Measurements from ENCODE around the gene BCO1.

BCO1 gene

DNA sequence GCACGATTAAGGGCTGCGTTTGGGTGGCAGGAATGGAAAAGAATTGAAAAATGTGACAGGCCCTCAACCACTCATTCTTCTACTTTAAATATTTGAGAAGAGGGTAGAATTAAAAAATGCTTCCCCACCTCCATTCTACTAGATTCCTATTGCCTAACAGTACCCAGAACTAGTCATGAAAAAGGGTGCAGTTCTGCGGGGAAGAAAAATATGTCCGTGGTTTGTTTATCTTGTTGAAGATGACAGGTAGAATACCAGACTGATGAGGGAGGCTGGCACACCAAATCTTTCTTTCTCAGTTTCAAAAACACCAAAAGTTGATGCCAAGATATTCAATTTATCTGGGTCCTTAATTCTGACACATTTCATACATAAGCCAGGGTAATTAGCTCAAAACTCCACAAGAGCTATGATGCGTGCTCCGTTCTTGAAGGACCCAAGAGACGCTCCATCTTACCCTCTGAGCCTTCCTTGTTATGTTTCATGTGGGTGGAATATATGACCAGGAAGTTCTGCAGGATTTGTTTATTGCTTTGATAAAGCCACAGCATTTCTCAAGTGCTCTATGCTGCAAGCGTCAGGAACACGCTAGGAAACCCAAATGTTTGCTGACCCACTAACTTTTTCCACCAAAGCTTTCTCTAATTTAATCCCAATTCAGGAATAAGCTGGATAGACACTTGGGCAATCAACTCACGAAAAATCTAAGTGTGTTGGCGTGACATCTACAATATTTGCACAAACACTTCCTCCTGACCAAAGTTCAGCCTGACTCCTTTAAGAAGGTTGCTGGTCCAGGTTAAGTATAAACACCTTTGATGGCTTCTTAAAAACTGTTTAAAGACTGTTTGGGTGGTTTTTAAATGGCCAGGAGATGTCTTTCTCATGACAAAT is 55.7 kb downstream of the BCO1 start:
- no peak overlapping the region for H3K4me3 ChIP-seq (ENCODE audit: low read depth, low read length)
- no peak for DNase-seq (ENCODE audit: low read depth)
- TF ChIP-seq, protein P1, sequence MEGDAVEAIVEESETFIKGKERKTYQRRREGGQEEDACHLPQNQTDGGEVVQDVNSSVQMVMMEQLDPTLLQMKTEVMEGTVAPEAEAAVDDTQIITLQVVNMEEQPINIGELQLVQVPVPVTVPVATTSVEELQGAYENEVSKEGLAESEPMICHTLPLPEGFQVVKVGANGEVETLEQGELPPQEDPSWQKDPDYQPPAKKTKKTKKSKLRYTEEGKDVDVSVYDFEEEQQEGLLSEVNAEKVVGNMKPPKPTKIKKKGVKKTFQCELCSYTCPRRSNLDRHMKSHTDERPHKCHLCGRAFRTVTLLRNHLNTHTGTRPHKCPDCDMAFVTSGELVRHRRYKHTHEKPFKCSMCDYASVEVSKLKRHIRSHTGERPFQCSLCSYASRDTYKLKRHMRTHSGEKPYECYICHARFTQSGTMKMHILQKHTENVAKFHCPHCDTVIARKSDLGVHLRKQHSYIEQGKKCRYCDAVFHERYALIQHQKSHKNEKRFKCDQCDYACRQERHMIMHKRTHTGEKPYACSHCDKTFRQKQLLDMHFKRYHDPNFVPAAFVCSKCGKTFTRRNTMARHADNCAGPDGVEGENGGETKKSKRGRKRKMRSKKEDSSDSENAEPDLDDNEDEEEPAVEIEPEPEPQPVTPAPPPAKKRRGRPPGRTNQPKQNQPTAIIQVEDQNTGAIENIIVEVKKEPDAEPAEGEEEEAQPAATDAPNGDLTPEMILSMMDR (IDR thresholded peaks at IDR 0.05; ENCODE audit: control insufficient read depth, extremely low read depth, insufficient read depth) = no peak

DNA sequence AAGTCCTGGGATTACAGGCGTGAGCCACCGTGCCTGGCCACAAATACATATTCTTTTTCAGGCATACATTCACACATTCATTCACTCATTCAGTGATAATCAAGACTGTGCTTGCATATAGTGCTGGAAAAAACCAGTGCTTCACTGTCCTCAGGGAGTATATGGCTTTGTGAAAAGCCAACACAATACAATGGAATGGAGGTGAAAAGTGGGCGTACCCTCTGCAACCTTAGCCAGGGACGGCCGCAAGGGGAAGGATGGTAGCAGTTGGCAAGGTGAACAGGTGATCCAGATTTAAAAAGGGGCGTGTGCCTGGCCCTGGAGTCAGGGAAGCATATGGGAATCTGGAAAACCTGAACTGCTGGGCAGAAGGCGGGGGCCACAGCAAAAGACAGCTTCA is 58.1 kb downstream of the BCO1 start:
- DNase-seq (ENCODE audit: low read depth) = no peak
- TF ChIP-seq, protein P1 (IDR thresholded peaks at IDR 0.05; ENCODE audit: control insufficient read depth, extremely low read depth, insufficient read depth) = no peak
- H3K4me3 ChIP-seq (ENCODE audit: low read depth, low read length) = no peak overlapping the region

DNA sequence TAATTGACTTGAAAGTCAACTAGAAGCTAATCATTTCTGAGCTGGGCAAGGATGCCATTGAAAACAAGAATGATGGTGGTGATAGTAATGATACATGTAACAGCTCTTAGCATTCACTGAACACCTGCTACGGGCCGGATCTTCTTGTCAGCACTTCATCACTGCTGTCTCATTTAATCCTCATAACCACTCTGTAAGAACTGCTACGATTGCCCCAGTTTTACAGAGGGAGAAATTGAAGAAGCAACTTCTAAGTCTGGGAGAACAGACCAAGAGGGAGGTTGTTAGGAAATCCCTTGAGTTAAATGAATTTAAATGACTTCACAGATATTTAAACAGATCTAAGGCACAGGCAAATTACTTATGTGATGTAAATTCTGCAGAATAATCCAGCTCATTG is 69.3 kb downstream of the BCO1 start:
- DNase-seq (ENCODE audit: low read depth) = no peak
- TF ChIP-seq, protein P1 (IDR thresholded peaks at IDR 0.05; ENCODE audit: control insufficient read depth, extremely low read depth, insufficient read depth) = no peak
- no peak overlapping the region for H3K4me3 ChIP-seq (ENCODE audit: low read depth, low read length)

DNA sequence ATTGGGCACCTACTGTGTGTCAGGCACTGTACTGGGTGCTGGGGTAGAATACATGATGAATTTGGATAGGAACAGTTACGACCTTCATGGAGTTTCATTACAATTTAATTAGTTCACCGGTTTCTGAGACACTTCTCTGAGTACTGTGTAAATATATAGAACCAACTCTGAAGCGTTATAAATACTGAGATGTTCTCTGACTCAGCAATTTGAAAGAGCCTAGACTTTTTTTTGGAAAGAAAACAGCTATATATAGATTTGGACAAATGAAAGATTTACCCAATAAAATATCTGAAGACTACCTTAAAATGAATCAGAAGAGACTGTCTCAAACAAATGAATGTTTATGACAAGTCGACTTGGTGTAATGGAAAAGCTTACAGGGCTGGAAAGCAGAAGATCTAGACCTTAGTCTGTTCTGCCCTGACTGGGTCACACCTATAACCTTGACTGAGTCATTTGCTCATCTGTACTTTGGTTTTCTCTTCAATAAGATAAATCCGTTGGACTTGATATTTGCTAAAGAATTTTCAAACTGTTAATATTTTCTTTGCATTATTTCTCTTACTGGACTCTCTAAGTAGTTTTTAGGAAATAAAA is 71.7 kb downstream of the BCO1 start:
- H3K4me3 ChIP-seq (ENCODE audit: low read depth, low read length) = no peak overlapping the region
- no peak for DNase-seq (ENCODE audit: low read depth)
- TF ChIP-seq, protein P1 (IDR thresholded peaks at IDR 0.05; ENCODE audit: control insufficient read depth, extremely low read depth, insufficient read depth) = no peak

DNA sequence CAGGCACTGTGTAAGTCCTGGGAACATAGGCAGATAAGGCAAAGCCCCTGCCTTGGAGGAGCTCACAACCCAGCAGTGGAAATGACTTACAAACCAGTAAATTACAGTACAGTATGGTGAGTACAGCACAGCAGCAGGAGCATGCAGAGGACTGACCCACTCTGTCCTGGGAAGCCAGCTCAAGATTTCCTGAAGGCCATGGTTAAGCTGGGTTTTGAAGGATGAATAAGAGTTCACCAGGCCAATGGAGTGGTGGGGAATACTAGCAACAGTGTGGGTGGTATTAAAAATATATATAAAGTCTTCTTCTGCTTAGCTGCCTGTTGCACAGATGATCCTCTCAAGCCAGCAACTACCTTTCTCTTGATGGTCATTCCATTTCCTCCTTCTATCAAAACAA is 73.3 kb downstream of the BCO1 start:
- no peak for DNase-seq (ENCODE audit: low read depth)
- TF ChIP-seq, protein P1 (IDR thresholded peaks at IDR 0.05; ENCODE audit: control insufficient read depth, extremely low read depth, insufficient read depth) = no peak
- no peak overlapping the region for H3K4me3 ChIP-seq (ENCODE audit: low read depth, low read length)

DNA sequence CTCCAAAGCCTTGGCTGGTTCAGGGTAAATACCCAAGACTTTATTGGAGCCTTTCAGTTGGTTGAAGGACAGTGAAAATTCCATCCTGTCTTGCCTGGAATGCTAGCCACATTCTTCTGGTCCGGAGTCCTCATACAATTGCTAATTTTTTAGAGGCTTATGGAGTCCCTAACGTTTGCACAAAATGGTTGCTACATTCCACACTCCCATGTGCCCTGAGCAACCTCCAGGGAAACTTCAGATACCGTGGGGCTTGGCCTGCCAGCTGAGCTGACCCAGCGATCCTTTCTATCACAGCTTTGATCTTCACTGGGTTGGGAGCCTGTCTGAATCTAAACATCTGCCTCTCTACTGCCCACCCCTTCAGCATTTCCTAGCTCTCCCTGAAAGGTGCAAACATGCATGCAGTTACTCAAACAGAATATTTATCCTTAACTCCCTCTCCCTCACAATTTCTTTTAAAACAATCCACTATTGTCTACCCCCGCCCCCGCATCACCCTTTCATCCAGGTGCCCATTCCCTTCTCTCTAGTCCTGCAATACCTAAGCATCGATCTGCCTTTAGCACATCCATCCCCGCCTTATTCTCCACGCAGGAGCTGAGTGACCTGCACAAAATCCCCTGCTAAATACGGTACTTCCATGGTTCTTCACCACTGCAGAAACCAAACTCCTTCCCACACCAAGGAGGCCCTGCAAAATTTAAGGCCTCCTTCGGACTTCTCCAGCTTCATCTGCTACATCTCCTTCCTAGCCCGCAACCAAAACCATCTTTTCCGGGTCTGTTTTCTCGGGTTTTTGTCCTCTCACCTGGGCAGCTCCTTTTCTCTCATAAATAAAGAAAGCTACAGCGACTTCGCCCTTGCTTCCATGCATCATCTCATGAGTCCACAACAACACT is 75.5 kb downstream of the BCO1 start:
- DNase-seq (ENCODE audit: low read depth) = no peak
- TF ChIP-seq, protein P1 (IDR thresholded peaks at IDR 0.05; ENCODE audit: control insufficient read depth, extremely low read depth, insufficient read depth) = no peak

More for the DNA sequence above, 75.5 kb downstream of the BCO1 start:
- peak overlapping the region; percentile 84 for H3K4me3 ChIP-seq (ENCODE audit: low read depth, low read length)
